ENCODE measurements around the gene CHD6.

The CHD6 gene

GRCh38 chr20:41580350-41580749 is 37.8 kb downstream of the CHD6 start:
- DNase-seq (ENCODE audit: low read depth), result no peak

- DNase-seq (ENCODE audit: low read depth), result no peak
These were observed 40.8 kb downstream of the CHD6 start for GRCh38 chr20:41577129-41578009.

GRCh38 chr20:41575412-41575811 is 42.8 kb downstream of the CHD6 start:
- DNase-seq (ENCODE audit: low read depth), result no peak

GRCh38 chr20:41574802-41575389 is 43.3 kb downstream of the CHD6 start:
- no peak for DNase-seq (ENCODE audit: low read depth)

GRCh38 chr20:41573955-41574354 is 44.2 kb downstream of the CHD6 start:
- no peak for DNase-seq (ENCODE audit: low read depth)

- no peak for DNase-seq (ENCODE audit: low read depth)
These were observed 46.1 kb downstream of the CHD6 start for GRCh38 chr20:41572010-41572572.

- DNase-seq (ENCODE audit: low read depth), result no peak
These were observed 47.2 kb downstream of the CHD6 start for GRCh38 chr20:41571006-41571405.

- DNase-seq (ENCODE audit: low read depth), result no peak
These were observed 47.6 kb downstream of the CHD6 start for GRCh38 chr20:41570557-41570956.

- DNase-seq (ENCODE audit: low read depth), result no peak
These were observed 50.6 kb downstream of the CHD6 start for GRCh38 chr20:41567615-41568014.

GRCh38 chr20:41566896-41567527 is 51.2 kb downstream of the CHD6 start:
- DNase-seq (ENCODE audit: low read depth), result no peak

GRCh38 chr20:41563087-41563486 is 55.1 kb downstream of the CHD6 start:
- DNase-seq (ENCODE audit: low read depth), result no peak

GRCh38 chr20:41560970-41561369 is 57.2 kb downstream of the CHD6 start:
- DNase-seq (ENCODE audit: low read depth), result no peak

GRCh38 chr20:41559658-41560057 is 58.5 kb downstream of the CHD6 start:
- DNase-seq (ENCODE audit: low read depth), result no peak

- DNase-seq (ENCODE audit: low read depth), result no peak
These were observed 64.9 kb downstream of the CHD6 start for GRCh38 chr20:41553142-41553879.

- DNase-seq (ENCODE audit: low read depth), result no peak
These were observed 65.7 kb downstream of the CHD6 start for GRCh38 chr20:41552295-41553068.

GRCh38 chr20:41551011-41551705 is 67.0 kb downstream of the CHD6 start:
- DNase-seq (ENCODE audit: low read depth), result no peak

GRCh38 chr20:41547221-41547620 is 71.0 kb downstream of the CHD6 start:
- DNase-seq (ENCODE audit: low read depth), result no peak

GRCh38 chr20:41546535-41546934 is 71.6 kb downstream of the CHD6 start:
- DNase-seq (ENCODE audit: low read depth), result no peak

- no peak for DNase-seq (ENCODE audit: low read depth)
These were observed 73.7 kb downstream of the CHD6 start for GRCh38 chr20:41544472-41544871.

- no peak for DNase-seq (ENCODE audit: low read depth)
These were observed 77.3 kb downstream of the CHD6 start for GRCh38 chr20:41540918-41541317.

GRCh38 chr20:41540459-41540858 is 77.7 kb downstream of the CHD6 start:
- DNase-seq (ENCODE audit: low read depth), result no peak

Measured in HS-27A (cell line).